Measurements from ENCODE around the gene MBD2.
"Not testable (repeated sequence)": the region's sequence is repeated elsewhere in the genome, so short reads cannot be mapped to it uniquely, and the experiment has no call there.

MBD2 gene

DNA sequence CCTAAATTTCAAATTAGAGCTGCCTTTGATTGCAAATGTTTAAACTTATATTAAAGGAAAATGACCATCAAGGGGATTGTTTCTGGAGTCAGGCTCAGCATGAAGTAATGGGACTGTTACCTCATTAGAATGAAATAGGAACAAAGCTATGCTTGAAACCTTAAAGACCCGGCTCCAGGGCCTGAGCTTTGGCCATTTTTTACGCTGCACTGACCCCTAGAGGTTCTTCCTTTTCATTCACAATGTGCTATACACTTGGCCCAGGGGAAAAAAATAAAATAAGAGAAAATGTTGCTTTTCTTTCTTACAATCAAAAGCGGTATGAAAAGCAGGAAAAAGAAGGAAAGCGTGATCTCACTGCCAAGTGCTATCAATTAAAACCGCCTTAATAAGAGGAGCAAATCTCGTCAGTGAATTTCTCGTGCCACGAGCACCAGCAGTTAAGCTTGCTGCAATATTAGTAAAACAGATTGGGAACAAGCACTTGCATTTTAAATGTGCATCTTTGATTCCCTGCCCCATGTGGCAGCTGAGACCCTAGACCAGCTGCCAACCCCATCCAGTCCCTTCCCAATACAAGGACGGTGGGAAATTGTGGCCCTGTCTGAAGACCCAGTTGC is 96.6 kb downstream of the MBD2 start:
- no peak overlapping the region for H3K9ac ChIP-seq
- 0 out of 22 replicates have a peak overlapping the region, but pooled peaks of 1 of the 11 experiments have one; percentile 1 for H3K4me2 ChIP-seq
- peaks cover 10 to 32% (median 21%) of the 10 kb centered on the region in 10 experiments for H3K4me1 ChIP-seq
- no peak overlapping the region for H3K4me3 ChIP-seq
- H3K27ac ChIP-seq = no peak overlapping the region
- no peaks in the 10 kb centered on the region for H3K36me3 ChIP-seq
- no peaks in the 10 kb centered on the region for H4K20me1 ChIP-seq
- H3K9me3 ChIP-seq (replicated peaks in 1 of 11) = no peaks in the 10 kb centered on the region
- no peak for TF ChIP-seq Cebpa-rat (IDR thresholded peaks at IDR 0.05)
- H3K27me3 ChIP-seq = no peaks in the 10 kb centered on the region

DNA sequence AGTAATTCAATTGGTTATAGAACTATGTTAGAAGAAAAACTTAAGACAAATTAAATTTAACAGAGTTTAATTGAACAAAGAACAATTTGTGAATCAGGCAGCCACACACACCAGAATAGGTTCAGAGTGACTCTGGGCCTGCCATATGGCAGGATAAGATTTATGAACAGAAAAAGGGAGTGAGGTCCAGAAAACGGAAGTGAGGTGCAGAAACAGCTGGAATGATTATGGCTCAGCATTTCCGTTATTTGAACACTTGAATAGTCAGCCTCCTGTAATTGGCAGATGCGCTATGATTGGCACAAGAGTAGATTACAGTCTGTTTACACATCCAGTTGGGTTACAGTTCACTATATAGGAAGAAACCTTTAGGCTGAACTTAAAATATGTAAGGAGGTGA is 99.0 kb downstream of the MBD2 start:
- Histone ChIP-seq H3K9me3 (replicated peaks in 1 of 11) (no peaks in the 10 kb centered on the region), H3K4me3 (no peak overlapping the region), H3K4me1 (peaks cover 10 to 29% (median 20%) of the 10 kb centered on the region in 10 experiments), H4K20me1 (no peaks in the 10 kb centered on the region), H3K4me2 (peak overlapping the region in 4 of 11 experiments; percentile 0 to 24 (median 8); a peak in 3 of 22 replicates), H3K36me3 (no peaks in the 10 kb centered on the region), H3K27ac (no peak overlapping the region), H3K27me3 (no peaks in the 10 kb centered on the region), H3K9ac (no peak overlapping the region)
- TF ChIP-seq Cebpa-rat (IDR thresholded peaks at IDR 0.05) = no peak

DNA sequence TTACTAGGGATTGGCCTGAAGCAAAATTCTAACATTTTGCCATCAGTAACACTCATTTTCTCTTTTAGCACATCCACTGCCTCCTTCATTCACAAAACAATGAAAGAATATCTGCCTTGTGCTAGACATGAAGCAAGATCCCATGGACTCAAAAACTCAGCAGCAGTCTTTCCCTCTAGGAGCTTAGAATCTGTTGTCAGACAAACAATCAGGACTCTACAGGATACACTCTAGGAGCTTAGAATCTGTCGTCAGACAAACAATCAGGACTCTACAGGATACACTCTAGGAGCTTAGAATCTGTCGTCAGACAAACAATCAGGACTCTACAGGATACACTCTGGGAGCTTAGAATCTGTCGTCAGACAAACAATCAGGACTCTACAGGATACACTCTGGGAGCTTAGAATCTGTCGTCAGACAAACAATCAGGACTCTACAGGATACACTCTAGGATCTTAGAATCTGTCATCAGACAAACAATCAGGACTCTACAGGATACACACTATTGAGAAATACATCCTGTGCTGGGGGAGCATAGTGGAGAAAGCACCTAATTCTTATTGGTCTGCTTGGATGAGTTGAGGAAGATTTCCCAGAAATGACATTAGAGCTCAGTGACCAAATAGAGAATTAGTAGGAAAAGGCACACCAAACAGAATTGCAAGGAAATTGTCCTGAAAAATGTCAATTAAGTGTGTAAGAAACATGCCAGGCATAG is 100.6 kb downstream of the MBD2 start:
- H4K20me1 ChIP-seq; H3K9me3 ChIP-seq (replicated peaks in 1 of 11); H3K4me3 ChIP-seq; H3K9ac ChIP-seq; H3K27ac ChIP-seq; H3K36me3 ChIP-seq; H3K27me3 ChIP-seq; H3K4me2 ChIP-seq: not testable (repeated sequence)
- peaks cover under 1 to 14% (median 9%) of the 10 kb centered on the region in 10 experiments; a peak in 19 of 20 replicates for H3K4me1 ChIP-seq

DNA sequence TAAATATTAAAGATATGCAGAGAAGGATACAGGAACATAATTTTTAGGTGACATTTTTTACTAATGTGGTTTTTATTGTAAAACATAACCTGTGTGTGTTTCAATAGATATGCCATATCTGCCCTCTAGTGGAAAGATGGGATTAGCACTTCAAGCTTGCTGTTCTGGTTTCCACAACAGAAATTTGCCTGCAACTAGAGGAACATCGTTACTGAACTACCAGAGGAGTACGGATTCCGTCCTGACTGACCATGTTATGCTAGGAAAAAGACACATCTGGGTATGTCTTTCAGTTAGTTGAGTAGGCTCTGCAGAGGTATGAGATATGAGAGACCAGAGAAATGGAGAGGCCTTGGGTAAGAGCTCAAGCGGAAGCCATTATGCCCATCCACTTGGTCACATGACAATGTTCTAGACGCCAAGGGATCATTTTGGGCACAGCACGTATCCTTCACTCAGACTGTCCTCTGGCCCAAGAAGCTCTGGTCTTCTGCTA is 104.9 kb downstream of the MBD2 start:
- Histone ChIP-seq H3K9ac (no peak overlapping the region), H3K4me2 (peak overlapping the region in 2 of 11 experiments; percentile 41 to 43; a peak in 2 of 22 replicates), H3K4me1 (no peaks in the 10 kb centered on the region), H3K27me3 (no peaks in the 10 kb centered on the region), H3K9me3 (replicated peaks in 1 of 11) (no peaks in the 10 kb centered on the region), H4K20me1 (no peaks in the 10 kb centered on the region), H3K27ac (no peak overlapping the region), H3K36me3 (no peaks in the 10 kb centered on the region), H3K4me3 (no peak overlapping the region)
- TF ChIP-seq Cebpa-rat (IDR thresholded peaks at IDR 0.05) = no peak

DNA sequence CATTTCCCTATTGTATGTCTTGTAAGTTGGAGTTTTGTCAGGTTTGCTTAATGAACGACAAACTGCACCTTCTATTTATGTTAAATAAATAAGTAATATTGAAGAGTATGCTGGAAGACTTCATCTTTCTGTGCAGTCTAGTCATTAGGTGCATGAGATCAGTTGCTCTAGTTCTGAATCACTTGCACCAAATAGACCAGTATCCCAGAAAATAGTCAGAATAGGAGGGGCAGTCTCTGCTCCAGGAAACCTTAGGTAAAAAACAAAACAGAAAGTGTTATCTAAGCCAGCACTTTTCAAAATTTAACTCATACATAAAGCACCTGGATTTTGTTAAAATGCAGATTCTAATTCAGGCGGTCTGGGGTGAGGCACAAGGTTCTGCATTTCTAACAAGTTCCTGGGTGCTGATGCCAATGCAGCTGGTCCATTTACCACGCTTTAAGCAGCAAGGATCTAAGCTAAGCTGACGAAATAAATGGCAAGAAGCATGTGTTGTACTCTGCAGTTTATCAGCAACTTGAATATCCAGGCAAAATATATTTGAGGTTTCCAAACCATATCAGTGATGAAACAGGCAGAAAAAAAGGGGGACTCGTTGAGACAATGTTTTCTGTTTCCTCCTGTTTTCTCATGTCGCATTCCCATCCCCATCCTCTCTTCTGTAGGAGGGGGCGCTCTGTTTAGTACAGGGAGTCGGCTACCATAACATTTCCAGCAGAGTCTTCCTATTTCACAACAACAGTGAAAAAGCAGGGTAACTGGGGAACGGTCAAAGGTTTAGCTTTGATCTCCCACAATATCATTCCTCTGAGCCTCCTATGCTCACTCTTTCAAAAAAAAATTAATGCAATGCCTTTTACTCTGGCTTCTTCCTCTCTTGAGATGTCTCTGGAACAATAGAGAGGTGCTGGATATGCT is 106.4 kb downstream of the MBD2 start:
- Histone ChIP-seq H3K27ac (no peak overlapping the region), H3K27me3 (no peaks in the 10 kb centered on the region), H3K4me2 (no peak overlapping the region), H3K4me3 (no peak overlapping the region), H3K4me1 (no peaks in the 10 kb centered on the region), H3K36me3 (no peaks in the 10 kb centered on the region), H3K9me3 (replicated peaks in 1 of 11) (no peaks in the 10 kb centered on the region), H3K9ac (no peak overlapping the region), H4K20me1 (no peaks in the 10 kb centered on the region)
- TF ChIP-seq Cebpa-rat (IDR thresholded peaks at IDR 0.05) = no peak

DNA sequence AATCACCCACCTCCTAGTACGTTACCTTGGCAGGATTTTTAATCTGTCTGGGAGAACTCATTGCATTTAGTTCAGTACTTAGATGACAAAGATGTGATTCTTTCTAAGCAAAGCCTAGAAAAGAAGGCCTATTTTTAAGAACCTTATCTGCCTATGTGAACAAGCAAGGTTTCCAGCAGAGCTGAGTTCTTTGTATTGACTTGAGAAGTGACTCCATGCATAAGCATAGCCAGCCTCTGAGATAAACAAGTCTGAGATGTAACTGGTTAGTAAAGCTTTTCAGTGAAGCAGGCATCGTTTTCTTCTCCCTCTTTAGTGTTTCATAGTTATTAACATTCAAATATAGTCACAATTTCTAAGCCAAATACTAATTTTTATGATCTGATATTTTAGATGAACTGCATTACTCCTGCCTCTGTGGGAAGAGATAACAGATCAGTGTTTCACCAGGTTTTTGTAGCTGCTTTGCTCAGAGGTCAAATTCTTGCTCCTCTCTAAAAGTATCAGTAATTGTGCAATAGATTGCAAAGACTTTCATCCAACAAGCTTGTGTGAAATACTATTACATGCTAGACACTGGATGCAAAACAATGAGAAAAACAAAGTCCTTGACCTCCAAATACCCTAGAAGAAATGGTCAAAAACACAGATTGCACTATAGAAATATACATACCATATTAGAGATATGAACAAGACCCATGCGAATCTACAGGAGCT is 107.8 kb downstream of the MBD2 start:
- H3K9me3 ChIP-seq (replicated peaks in 1 of 11) = peaks cover 0 to 5% (median 2%) of the 10 kb centered on the region in 11 experiments; a peak in 8 of 22 replicates
- no peaks in the 10 kb centered on the region for H3K4me1 ChIP-seq
- no peaks in the 10 kb centered on the region for H3K27me3 ChIP-seq
- H3K36me3 ChIP-seq = no peaks in the 10 kb centered on the region
- H3K4me2 ChIP-seq = no peak overlapping the region
- H3K27ac ChIP-seq = no peak overlapping the region
- H3K9ac ChIP-seq = no peak overlapping the region
- H3K4me3 ChIP-seq = no peak overlapping the region
- TF ChIP-seq Cebpa-rat (IDR thresholded peaks at IDR 0.05) = 0 out of 22 replicates have a peak, but pooled peaks of 1 of the 11 experiments have one; percentile 36
- H4K20me1 ChIP-seq = no peaks in the 10 kb centered on the region

DNA sequence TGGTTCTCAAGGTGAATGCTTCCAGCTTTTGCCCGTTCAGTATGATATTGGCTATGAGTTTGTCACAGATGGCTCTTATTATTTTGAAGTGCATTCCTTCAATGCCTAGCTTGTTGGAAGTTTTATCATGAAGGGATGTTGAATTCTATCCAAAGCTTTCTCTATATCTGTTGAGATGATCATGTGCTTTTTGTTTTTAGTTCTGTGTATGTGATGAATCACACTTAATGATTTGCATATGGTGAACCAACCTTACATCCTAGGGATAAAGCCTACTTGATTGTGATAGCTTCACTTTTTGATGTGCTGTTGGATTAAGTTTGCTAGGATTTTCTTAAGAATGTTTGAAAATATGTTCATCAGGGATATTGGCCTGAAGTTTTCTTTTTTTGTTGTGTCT is 112.1 kb downstream of the MBD2 start:
- Histone ChIP-seq H3K9ac (no peak overlapping the region), H3K4me3 (no peak overlapping the region)

DNA sequence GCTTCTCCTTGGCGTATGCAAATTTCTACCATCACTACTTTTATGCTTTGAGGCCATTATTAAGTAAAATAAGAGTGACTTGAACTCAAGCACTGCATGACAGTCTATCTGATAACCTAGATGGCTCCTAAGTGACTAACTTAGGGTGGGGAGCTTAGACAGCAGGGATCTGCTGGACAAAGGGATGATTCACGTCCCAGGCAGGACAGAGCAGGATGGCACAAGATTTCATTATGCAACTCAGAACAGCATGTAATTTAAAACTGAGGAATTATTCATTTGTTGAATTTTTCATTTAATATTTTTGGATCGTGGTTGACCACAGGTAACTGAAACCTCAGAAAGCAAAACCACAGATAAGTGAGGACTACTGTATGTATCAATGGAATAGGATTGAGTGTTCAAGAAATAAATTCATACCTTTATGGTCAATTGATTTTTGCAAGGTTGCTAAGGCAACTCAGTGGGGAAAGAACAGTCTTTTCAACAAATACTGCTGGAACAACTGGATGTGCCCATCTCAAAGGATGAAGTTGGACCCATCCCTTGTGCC is 115.3 kb downstream of the MBD2 start:
- no peak for TF ChIP-seq Cebpa-rat (IDR thresholded peaks at IDR 0.05)
- Histone ChIP-seq H3K9me3 (replicated peaks in 1 of 11) (peaks cover 0 to 17% (median 7%) of the 10 kb centered on the region in 11 experiments; a peak in 11 of 22 replicates), H3K36me3 (no peaks in the 10 kb centered on the region), H3K27me3 (no peaks in the 10 kb centered on the region), H4K20me1 (no peaks in the 10 kb centered on the region), H3K4me3 (no peak overlapping the region), H3K4me1 (peaks cover 0 to 6% (median 0%) of the 10 kb centered on the region in 10 experiments; a peak in 5 of 20 replicates), H3K27ac (no peak overlapping the region), H3K9ac (no peak overlapping the region), H3K4me2 (peak overlapping the region in 4 of 11 experiments; percentile 2 to 20 (median 7); a peak in 2 of 22 replicates)

More for the DNA sequence above, 112.1 kb downstream of the MBD2 start:
- Histone ChIP-seq H3K27ac (no peak overlapping the region), H3K4me1 (peaks cover 0 to 6% (median 0%) of the 10 kb centered on the region in 10 experiments; a peak in 5 of 20 replicates), H3K27me3 (no peaks in the 10 kb centered on the region), H4K20me1 (no peaks in the 10 kb centered on the region), H3K36me3 (no peaks in the 10 kb centered on the region), H3K4me2 (no peak overlapping the region), H3K9me3 (replicated peaks in 1 of 11) (peaks cover 0 to 17% (median 7%) of the 10 kb centered on the region in 11 experiments; a peak in 11 of 22 replicates)
- TF ChIP-seq Cebpa-rat (IDR thresholded peaks at IDR 0.05) = no peak

Measured in BLaER1 treated with 17β-estradiol and CSF1 and Interleukin-3, amounts not matched to agents 10 nM and 100 nM (cell line).